HEK293 (cell line): ENCODE measurements around the gene EMCN.

ENCODE experiments used
- CTCF ChIA-PET: fragments of 350-600 bp; formaldehyde crosslinking; extraction: SDS; loops from one replicate; lab custom pipeline; 2021; ENCODE audit warnings: antibody characterized with exemption; lab: Yijun Ruan, JAX
- POLR2A ChIA-PET: fragments of 300-600 bp; formaldehyde crosslinking; extraction: SDS; loops from one replicate; lab custom pipeline; 2020; ENCODE audit warnings: antibody characterized with exemption, inconsistent platforms; lab: Yijun Ruan, JAX
- H3K27ac ChIP-seq: fragments of 200-500 bp; sonication (Bioruptor generic); 2 replicates; pipeline ENCODE4 v1.5.1; 2014; ENCODE audit warnings: low read depth, low read length, control low read depth, inconsistent platforms; ENCODE audit errors: extremely low read depth
- H3K36me3 ChIP-seq, 2 experiments: fragments of 200-500 bp in 1 of 2; sonication (Bioruptor generic) in 1 of 2; 1 replicate in 1 of 2; 2 replicates in 1 of 2; pipeline ENCODE4 v1.5.1; 2014 to 2017; ENCODE audit warnings: inconsistent platforms in 2 of 2, low read length in 2 of 2; ENCODE audit not compliant: control insufficient read depth in 2 of 2, insufficient read depth in 1 of 2
- H3K4me1 ChIP-seq: fragments of 200-500 bp; sonication (Bioruptor generic); 2 replicates; pipeline ENCODE4 v1.5.1; 2014; ENCODE audit warnings: mild to moderate bottlenecking, low read length, inconsistent platforms; ENCODE audit not compliant: control insufficient read depth, insufficient read depth
- H3K4me3 ChIP-seq: 2 replicates; pipeline ENCODE4 v1.5.1; 2011; ENCODE audit warnings: low read depth, mild to moderate bottlenecking, control low read depth, low read length, moderate library complexity
- H3K9me3 ChIP-seq: fragments of 200-500 bp; sonication (Bioruptor generic); 2 replicates; pipeline ENCODE4 v1.5.1; 2014; ENCODE audit warnings: low read depth, low read length, inconsistent platforms; ENCODE audit not compliant: control insufficient read depth, insufficient read depth
- KLF8 ChIP-seq: fragments of 450-650 bp; formaldehyde crosslinking; IDR thresholded peaks from 2 replicates; pipeline ENCODE4 v1.5.1; 2016; ENCODE audit warnings: missing biosample characterization, missing genetic modification characterization
- ZBTB21 ChIP-seq: fragments of 450-650 bp; formaldehyde crosslinking; IDR thresholded peaks from 2 replicates; pipeline ENCODE4 v1.5.1; 2017; ENCODE audit warnings: missing biosample characterization, missing genetic modification characterization
- ZIC2 ChIP-seq: fragments of 450-650 bp; formaldehyde crosslinking; IDR thresholded peaks from 2 replicates; pipeline ENCODE4 v1.5.1; 2016; ENCODE audit warnings: missing biosample characterization, missing genetic modification characterization
- ZNF112 ChIP-seq: fragments of 450-650 bp; formaldehyde crosslinking; IDR thresholded peaks from 2 replicates; pipeline ENCODE4 v1.5.0; 2017; ENCODE audit warnings: missing biosample characterization, missing genetic modification characterization
- ZNF138 ChIP-seq: fragments of 450-650 bp; formaldehyde crosslinking; IDR thresholded peaks from 2 replicates; pipeline ENCODE4 v1.5.1; 2016; ENCODE audit warnings: missing biosample characterization, missing genetic modification characterization, borderline replicate concordance
- ZNF184 ChIP-seq: fragments of 450-650 bp; IDR thresholded peaks from 2 replicates; pipeline ENCODE4 v1.5.1; 2018; ENCODE audit warnings: missing biosample characterization, mild to moderate bottlenecking, missing genetic modification characterization
- ZNF416 ChIP-seq: fragments of 450-650 bp; formaldehyde crosslinking; IDR thresholded peaks from 2 replicates; pipeline ENCODE4 v1.5.1; 2016; ENCODE audit warnings: missing biosample characterization, missing genetic modification characterization
- ZNF555 ChIP-seq: fragments of 450-650 bp; formaldehyde crosslinking; conservative IDR thresholded peaks from 2 replicates; pipeline ENCODE4 v1.5.1; 2017; ENCODE audit warnings: missing biosample characterization, mild to moderate bottlenecking, missing genetic modification characterization, inconsistent platforms
- ZNF585B ChIP-seq: fragments of 450-650 bp; formaldehyde crosslinking; IDR thresholded peaks from 2 replicates; pipeline ENCODE4 v1.5.1; 2016; ENCODE audit warnings: missing biosample characterization, missing genetic modification characterization
- ZNF639 ChIP-seq: fragments of 450-650 bp; formaldehyde crosslinking; IDR thresholded peaks from 2 replicates; pipeline ENCODE4 v1.5.1; 2016; ENCODE audit warnings: missing biosample characterization, missing genetic modification characterization
- ZNF664 ChIP-seq: fragments of 450-650 bp; formaldehyde crosslinking; IDR thresholded peaks from 2 replicates; pipeline ENCODE4 v1.5.1; 2016; ENCODE audit warnings: missing biosample characterization, missing genetic modification characterization
- ZNF776 ChIP-seq: fragments of 450-650 bp; formaldehyde crosslinking; IDR thresholded peaks from 2 replicates; pipeline ENCODE4 v1.5.0; 2017; ENCODE audit warnings: missing biosample characterization, missing genetic modification characterization, borderline replicate concordance
- ZSCAN30 ChIP-seq: fragments of 450-650 bp; IDR thresholded peaks from 2 replicates; pipeline ENCODE4 v1.5.1; 2018; ENCODE audit warnings: missing biosample characterization, mild to moderate bottlenecking, missing genetic modification characterization, moderate library complexity
- ZXDB ChIP-seq: fragments of 450-650 bp; formaldehyde crosslinking; IDR thresholded peaks from 2 replicates; pipeline ENCODE4 v1.5.1; 2016; ENCODE audit warnings: missing biosample characterization, missing genetic modification characterization
- TF ChIP-seq, protein P1 (sequence below): fragments of 450-650 bp; formaldehyde crosslinking; IDR thresholded peaks from 2 replicates; pipeline ENCODE4 v1.5.1; 2016; ENCODE audit warnings: missing biosample characterization, missing genetic modification characterization, low read depth
- TF ChIP-seq, protein P2 (sequence below): fragments of 450-650 bp; formaldehyde crosslinking; IDR thresholded peaks from 2 replicates; pipeline ENCODE4 v1.5.1; 2016; ENCODE audit warnings: missing biosample characterization, missing genetic modification characterization
- TF ChIP-seq, protein P3 (sequence below): fragments of 450-650 bp; formaldehyde crosslinking; IDR thresholded peaks from 2 replicates; pipeline ENCODE4 v1.5.1; 2017; ENCODE audit warnings: missing biosample characterization, missing genetic modification characterization

The EMCN gene

DNA sequence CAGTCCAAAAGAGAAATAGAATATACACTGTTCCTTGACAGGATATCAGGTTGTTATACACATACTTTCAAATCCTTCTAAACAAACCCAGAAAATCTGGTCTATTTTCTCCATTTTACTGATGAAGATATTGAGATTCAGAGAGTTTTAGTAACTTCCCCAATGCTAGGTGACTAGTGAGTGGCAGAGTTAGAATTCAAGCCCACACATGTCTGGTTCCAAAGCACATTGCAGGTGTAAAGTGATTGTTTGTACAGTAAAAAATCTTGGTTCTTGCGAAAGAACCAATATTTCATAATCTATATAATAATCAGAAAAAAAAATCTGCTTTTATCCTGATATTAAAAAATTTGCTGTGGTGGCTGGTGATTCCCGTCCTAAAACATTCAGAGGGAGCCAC is 39.5 kb upstream of the EMCN start:
- no peaks in the 10 kb centered on the region for H3K4me1 ChIP-seq
- no peaks in the 10 kb centered on the region for H3K9me3 ChIP-seq
- POLR2A ChIA-PET: no interaction called here
- H3K4me3 ChIP-seq: no peak overlapping the region
- TF ChIP-seq ZNF776 (tag by site-specific recombination) (no peak), ZNF112 (tag by site-specific recombination) (no peak), ZNF184 (tag by site-specific recombination) (no peak), ZNF664 (tag by site-specific recombination) (no peak), ZXDB (no peak), ZNF639 (no peak), ZSCAN30 (tag by site-specific recombination) (no peak), ZNF138 (tag by site-specific recombination) (no peak)
- TF ChIP-seq, protein P1, sequence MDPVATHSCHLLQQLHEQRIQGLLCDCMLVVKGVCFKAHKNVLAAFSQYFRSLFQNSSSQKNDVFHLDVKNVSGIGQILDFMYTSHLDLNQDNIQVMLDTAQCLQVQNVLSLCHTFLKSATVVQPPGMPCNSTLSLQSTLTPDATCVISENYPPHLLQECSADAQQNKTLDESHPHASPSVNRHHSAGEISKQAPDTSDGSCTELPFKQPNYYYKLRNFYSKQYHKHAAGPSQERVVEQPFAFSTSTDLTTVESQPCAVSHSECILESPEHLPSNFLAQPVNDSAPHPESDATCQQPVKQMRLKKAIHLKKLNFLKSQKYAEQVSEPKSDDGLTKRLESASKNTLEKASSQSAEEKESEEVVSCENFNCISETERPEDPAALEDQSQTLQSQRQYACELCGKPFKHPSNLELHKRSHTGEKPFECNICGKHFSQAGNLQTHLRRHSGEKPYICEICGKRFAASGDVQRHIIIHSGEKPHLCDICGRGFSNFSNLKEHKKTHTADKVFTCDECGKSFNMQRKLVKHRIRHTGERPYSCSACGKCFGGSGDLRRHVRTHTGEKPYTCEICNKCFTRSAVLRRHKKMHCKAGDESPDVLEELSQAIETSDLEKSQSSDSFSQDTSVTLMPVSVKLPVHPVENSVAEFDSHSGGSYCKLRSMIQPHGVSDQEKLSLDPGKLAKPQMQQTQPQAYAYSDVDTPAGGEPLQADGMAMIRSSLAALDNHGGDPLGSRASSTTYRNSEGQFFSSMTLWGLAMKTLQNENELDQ: no peak
- TF ChIP-seq, protein P2, sequence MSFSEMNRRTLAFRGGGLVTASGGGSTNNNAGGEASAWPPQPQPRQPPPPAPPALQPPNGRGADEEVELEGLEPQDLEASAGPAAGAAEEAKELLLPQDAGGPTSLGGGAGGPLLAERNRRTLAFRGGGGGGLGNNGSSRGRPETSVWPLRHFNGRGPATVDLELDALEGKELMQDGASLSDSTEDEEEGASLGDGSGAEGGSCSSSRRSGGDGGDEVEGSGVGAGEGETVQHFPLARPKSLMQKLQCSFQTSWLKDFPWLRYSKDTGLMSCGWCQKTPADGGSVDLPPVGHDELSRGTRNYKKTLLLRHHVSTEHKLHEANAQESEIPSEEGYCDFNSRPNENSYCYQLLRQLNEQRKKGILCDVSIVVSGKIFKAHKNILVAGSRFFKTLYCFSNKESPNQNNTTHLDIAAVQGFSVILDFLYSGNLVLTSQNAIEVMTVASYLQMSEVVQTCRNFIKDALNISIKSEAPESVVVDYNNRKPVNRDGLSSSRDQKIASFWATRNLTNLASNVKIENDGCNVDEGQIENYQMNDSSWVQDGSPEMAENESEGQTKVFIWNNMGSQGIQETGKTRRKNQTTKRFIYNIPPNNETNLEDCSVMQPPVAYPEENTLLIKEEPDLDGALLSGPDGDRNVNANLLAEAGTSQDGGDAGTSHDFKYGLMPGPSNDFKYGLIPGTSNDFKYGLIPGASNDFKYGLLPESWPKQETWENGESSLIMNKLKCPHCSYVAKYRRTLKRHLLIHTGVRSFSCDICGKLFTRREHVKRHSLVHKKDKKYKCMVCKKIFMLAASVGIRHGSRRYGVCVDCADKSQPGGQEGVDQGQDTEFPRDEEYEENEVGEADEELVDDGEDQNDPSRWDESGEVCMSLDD (tag by site-specific recombination): no peak
- TF ChIP-seq, all 188 proteins: peak for 0
- no peaks in the 10 kb centered on the region for H3K36me3 ChIP-seq
- H3K27ac ChIP-seq: no peak overlapping the region
- CTCF ChIA-PET: no interaction called here

DNA sequence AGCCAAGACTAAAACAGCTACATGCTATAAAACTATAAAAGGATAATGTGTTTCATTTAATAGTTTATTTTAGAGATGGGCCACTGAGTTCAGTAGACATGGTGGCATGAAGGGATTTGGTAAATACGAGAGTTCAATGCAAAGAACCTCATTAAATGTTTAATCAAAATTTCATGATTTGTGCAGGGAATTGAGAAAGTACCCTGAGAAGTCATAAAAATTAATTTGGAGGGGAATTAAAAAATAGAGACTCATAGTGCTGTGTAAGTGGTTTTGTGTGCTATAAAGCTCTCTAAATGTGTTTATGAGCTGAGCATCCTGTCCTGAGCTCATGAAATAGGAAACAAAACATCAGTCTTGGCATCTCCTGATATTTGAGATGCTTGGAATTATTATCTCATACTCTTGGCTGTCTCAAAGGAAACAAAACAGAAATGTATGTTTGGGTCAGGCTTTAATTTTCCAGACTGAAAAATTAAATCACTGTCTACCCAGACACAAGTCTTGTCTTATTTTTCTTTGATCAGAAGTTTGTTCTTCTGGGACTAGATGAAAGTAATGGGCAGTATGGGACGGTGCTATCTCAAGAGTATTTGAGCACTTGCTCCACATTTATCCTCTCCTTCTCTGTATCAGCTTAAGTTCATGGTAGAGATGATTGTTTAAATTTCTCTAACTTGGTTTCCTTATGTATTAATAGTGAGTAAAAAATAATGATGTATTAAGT is 38.0 kb upstream of the EMCN start:
- no peaks in the 10 kb centered on the region for H3K4me1 ChIP-seq
- H3K27ac ChIP-seq: no peak overlapping the region
- CTCF ChIA-PET: no interaction called here
- POLR2A ChIA-PET: no interaction called here
- H3K9me3 ChIP-seq: no peaks in the 10 kb centered on the region
- TF ChIP-seq, protein P3, sequence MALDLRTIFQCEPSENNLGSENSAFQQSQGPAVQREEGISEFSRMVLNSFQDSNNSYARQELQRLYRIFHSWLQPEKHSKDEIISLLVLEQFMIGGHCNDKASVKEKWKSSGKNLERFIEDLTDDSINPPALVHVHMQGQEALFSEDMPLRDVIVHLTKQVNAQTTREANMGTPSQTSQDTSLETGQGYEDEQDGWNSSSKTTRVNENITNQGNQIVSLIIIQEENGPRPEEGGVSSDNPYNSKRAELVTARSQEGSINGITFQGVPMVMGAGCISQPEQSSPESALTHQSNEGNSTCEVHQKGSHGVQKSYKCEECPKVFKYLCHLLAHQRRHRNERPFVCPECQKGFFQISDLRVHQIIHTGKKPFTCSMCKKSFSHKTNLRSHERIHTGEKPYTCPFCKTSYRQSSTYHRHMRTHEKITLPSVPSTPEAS: no peak
- TF ChIP-seq ZNF664 (tag by site-specific recombination) (no peak), KLF8 (tag by site-specific recombination) (no peak), ZBTB21 (tag by site-specific recombination) (no peak), ZNF555 (no peak), ZNF184 (tag by site-specific recombination) (no peak), ZNF585B (no peak), ZIC2 (tag by site-specific recombination) (no peak), ZNF416 (no peak)
- H3K4me3 ChIP-seq: no peak overlapping the region
- H3K36me3 ChIP-seq: no peaks in the 10 kb centered on the region
